GM23338 (cell line): ENCODE data around the gene CD70. TPM values are rescaled to one million over a fixed set of nuclear protein-coding genes. Genes with fewer than 3 reads are reported as not detected.
"Not testable (repeated sequence)": the region's sequence is repeated elsewhere in the genome, so short reads cannot be mapped to it uniquely, and the experiment has no call there.

Experiments used
- ATAC-seq: fragments of 200-7000 bp; cut with Tn5 transposase; 3 replicates; pipeline ENCODE4 v1.9.1; 2020
- DNase-seq: peaks from one replicate; pipeline ENCODE4 v3.0.0-alpha.2; 2015; ENCODE audit warnings: low spot score
- H2AFZ ChIP-seq: fragments of 200-600 bp; sonication (generic); 2 replicates; pipeline ENCODE4 v1.8.0; 2016; ENCODE audit warnings: antibody characterized with exemption, mild to moderate bottlenecking, moderate library complexity
- H3F3A ChIP-seq: fragments of 200-600 bp; sonication (generic); replicated peaks from 2 replicates; pipeline ENCODE4 v1.8.0; 2017; ENCODE audit warnings: antibody characterized with exemption, mixed run types, low read depth
- H3K27ac ChIP-seq: fragments of 200-600 bp; sonication (generic); 2 replicates; pipeline ENCODE4 v1.6.1; 2016; ENCODE audit warnings: low read depth
- H3K27me3 ChIP-seq: fragments of 200-600 bp; sonication (generic); 2 replicates; pipeline ENCODE4 v1.8.0; 2016; ENCODE audit warnings: mild to moderate bottlenecking, mixed run types, moderate library complexity; ENCODE audit not compliant: insufficient read depth
- H3K36me3 ChIP-seq: fragments of 200-600 bp; sonication (generic); 2 replicates; pipeline ENCODE4 v1.8.0; 2016; ENCODE audit warnings: mild to moderate bottlenecking; ENCODE audit not compliant: insufficient read depth
- H3K4me1 ChIP-seq: fragments of 200-600 bp; sonication (generic); 2 replicates; pipeline ENCODE4 v1.8.0; 2016; ENCODE audit warnings: mild to moderate bottlenecking, moderate library complexity; ENCODE audit not compliant: insufficient read depth
- H3K4me2 ChIP-seq: fragments of 200-600 bp; sonication (generic); 2 replicates; pipeline ENCODE4 v1.7.1; 2017; ENCODE audit warnings: mixed run types
- H3K4me3 ChIP-seq: fragments of 200-600 bp; sonication (generic); 2 replicates; pipeline ENCODE4 v1.6.1; 2016; ENCODE audit warnings: mixed run types
- H3K79me2 ChIP-seq: fragments of 200-600 bp; sonication (generic); replicated peaks from 2 replicates; pipeline ENCODE4 v1.8.0; 2017; ENCODE audit warnings: mild to moderate bottlenecking; ENCODE audit not compliant: insufficient read depth
- H3K9me2 ChIP-seq: fragments of 200-600 bp; sonication (generic); 2 replicates; pipeline ENCODE4 v1.8.0; 2017; ENCODE audit not compliant: insufficient read depth
- H4K20me1 ChIP-seq: fragments of 200-600 bp; sonication (generic); replicated peaks from 2 replicates; pipeline ENCODE4 v1.8.0; 2017; ENCODE audit warnings: mild to moderate bottlenecking; ENCODE audit not compliant: insufficient read depth
- H3K27ac Mint-ChIP-seq: 2 replicates; pipeline ENCODE4 v1.8.0; 2020; ENCODE audit warnings: inconsistent platforms, mild to moderate bottlenecking, moderate library complexity, mixed read lengths
- H3K27me3 Mint-ChIP-seq: 3 replicates; pipeline ENCODE4 v1.8.0; 2022; ENCODE audit warnings: low read depth, mild to moderate bottlenecking, moderate library complexity, mixed read lengths, inconsistent platforms; ENCODE audit not compliant: insufficient read depth, poor library complexity
- H3K36me3 Mint-ChIP-seq: 3 replicates; pipeline ENCODE4 v1.8.0; 2021; ENCODE audit warnings: low read depth, mild to moderate bottlenecking, inconsistent platforms, moderate library complexity, mixed read lengths
- H3K4me1 Mint-ChIP-seq: 3 replicates; pipeline ENCODE4 v1.8.0; 2020; ENCODE audit warnings: mild to moderate bottlenecking, inconsistent platforms, mixed read lengths
- H3K4me3 Mint-ChIP-seq: 3 replicates; pipeline ENCODE4 v1.8.0; 2021; ENCODE audit warnings: moderate library complexity, mild to moderate bottlenecking, inconsistent platforms, mixed read lengths
- H3K9me3 Mint-ChIP-seq: 3 replicates; pipeline ENCODE4 v1.8.0; 2020; ENCODE audit warnings: moderate library complexity, mild to moderate bottlenecking, inconsistent platforms, mixed read lengths
- EZH2phosphoT487 ChIP-seq: fragments of 200-600 bp; sonication (generic); IDR thresholded peaks from one replicate; pipeline ENCODE4 v1.8.1; 2018; ENCODE audit warnings: antibody characterized with exemption; ENCODE audit not compliant: unreplicated experiment
- JUNB ChIP-seq: IDR thresholded peaks from one replicate; pipeline ENCODE4 v1.6.1; 2016; ENCODE audit warnings: antibody characterized with exemption; ENCODE audit not compliant: unreplicated experiment
- NANOG ChIP-seq: IDR thresholded peaks from 2 replicates; pipeline ENCODE4 v1.6.1; 2016; ENCODE audit warnings: antibody characterized with exemption, borderline replicate concordance
- POLR2AphosphoS5 ChIP-seq: IDR thresholded peaks from 2 replicates; pipeline ENCODE4 v1.6.1; 2016; ENCODE audit warnings: antibody characterized with exemption, low read depth
- STAT1 ChIP-seq: IDR thresholded peaks from one replicate; pipeline ENCODE4 v1.6.1; 2016; ENCODE audit warnings: antibody characterized with exemption; ENCODE audit not compliant: unreplicated experiment
- ZNF114 ChIP-seq: fragments of 250-450 bp; sonication (Bioruptor Pico); IDR thresholded peaks from 2 replicates; pipeline ENCODE4 v1.5.0; 2020; ENCODE audit warnings: mild to moderate bottlenecking, moderate library complexity
- ZNF331 ChIP-seq: fragments of 250-450 bp; sonication (Bioruptor Pico); IDR thresholded peaks from 2 replicates; pipeline ENCODE4 v1.5.0; 2020; ENCODE audit warnings: low read depth, mild to moderate bottlenecking, moderate library complexity
- polyA plus RNA-seq: library from polyadenylated mRNA; unstranded; fragments of >200 nt; fragmentation: Nextera tagmentation; extraction: Ambion mirVana; gene quantifications from 2 replicates; pipeline ENCODE4 v1.2.1, GENCODE V29; 2016
- total RNA-seq: library from RNA; depleted of rRNA; stranded (reverse); fragments of >200 nt; shearing (Covaris generic); gene quantifications from 2 replicates; pipeline ENCODE4 v1.2.3, GENCODE V29; 2014
- TF ChIP-seq, protein P1 (sequence below), 2 experiments: fragments of 200-600 bp in 1 of 2; sonication (generic) in 1 of 2; conservative IDR thresholded peaks; 2 replicates each; pipeline versions ENCODE4 v1.5.1 to v1.6.1; 2016 to 2017; ENCODE audit warnings: antibody characterized with exemption in 2 of 2, low read depth in 2 of 2, mild to moderate bottlenecking in 2 of 2, moderate library complexity in 1 of 2
- TF ChIP-seq, protein P2 (sequence below): IDR thresholded peaks from 2 replicates; pipeline ENCODE4 v1.6.1; 2016; ENCODE audit warnings: antibody characterized with exemption

CD70 gene
- total and polyA plus RNA-seq, 2 experiments from 2014 or later = 2.0 to 7.3 TPM

DNA sequence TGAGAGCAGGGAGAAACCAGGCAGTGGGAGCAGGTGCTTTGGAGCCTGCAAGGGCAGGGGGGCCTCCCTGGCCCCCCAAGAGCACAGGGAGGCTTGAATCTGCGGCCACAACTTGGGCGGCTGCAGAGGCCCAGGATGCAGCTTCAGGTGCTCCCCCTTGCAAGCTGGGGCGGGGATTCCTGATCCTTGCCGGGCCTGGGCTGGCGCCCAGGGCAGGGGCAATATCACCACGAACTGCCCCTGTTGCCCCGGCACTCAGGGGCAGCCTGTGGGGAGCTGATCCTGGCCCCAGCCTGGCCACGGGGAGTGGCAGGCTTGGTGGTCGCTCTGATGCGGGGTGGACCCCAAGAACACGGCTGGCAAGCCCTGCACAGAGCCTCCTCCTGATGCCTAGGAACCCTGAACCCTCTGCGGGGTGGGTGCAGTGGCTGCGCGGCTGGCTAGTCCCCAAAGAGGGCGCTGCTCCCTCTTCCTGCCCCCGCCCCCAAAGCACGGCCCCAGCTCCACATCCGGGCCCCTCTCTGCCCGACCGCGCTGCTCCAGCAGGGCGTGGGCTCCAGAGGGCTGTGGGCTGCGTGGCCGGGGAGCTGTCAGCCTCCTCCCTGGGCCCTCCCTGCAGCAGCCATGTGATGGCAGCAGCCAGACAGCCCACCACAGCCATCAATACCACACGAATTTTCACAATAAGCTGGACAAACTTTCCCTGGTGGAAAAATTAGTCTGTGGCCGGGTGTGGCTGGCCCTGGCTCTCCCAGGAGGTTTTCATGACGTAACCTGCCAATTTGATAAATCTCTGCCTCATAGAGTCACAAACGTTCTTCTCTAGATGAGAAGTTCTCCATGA lies 39.1 kb downstream of the CD70 start:
- Histone ChIP-seq H3K36me3 (no peaks in the 10 kb centered on the region), H3K4me3 (peak overlapping the region; percentile 41), H3K4me2 (peak overlapping the region; percentile 75), H3F3A (no peaks in the 10 kb centered on the region), H3K27ac (no peak overlapping the region), H2AFZ (peak overlapping the region; percentile 92; the same call in 1 of the 2 replicates), H3K4me1 (peaks cover 11% of the 10 kb centered on the region), H3K79me2 (no peaks in the 10 kb centered on the region), H3K9me2 (no peaks in the 10 kb centered on the region; the same call in 1 of the 2 replicates), H3K27me3 (no peaks in the 10 kb centered on the region), H4K20me1 (no peaks in the 10 kb centered on the region)
- H3K4me1 Mint-ChIP-seq = no peaks in the 10 kb centered on the region
- H3K36me3 Mint-ChIP-seq = peaks cover 16% of the 10 kb centered on the region
- H3K27me3 Mint-ChIP-seq = peaks cover 6% of the 10 kb centered on the region
- no peak overlapping the region for H3K4me3 Mint-ChIP-seq
- DNase-seq = peak; percentile 92
- TF ChIP-seq, protein P1, sequence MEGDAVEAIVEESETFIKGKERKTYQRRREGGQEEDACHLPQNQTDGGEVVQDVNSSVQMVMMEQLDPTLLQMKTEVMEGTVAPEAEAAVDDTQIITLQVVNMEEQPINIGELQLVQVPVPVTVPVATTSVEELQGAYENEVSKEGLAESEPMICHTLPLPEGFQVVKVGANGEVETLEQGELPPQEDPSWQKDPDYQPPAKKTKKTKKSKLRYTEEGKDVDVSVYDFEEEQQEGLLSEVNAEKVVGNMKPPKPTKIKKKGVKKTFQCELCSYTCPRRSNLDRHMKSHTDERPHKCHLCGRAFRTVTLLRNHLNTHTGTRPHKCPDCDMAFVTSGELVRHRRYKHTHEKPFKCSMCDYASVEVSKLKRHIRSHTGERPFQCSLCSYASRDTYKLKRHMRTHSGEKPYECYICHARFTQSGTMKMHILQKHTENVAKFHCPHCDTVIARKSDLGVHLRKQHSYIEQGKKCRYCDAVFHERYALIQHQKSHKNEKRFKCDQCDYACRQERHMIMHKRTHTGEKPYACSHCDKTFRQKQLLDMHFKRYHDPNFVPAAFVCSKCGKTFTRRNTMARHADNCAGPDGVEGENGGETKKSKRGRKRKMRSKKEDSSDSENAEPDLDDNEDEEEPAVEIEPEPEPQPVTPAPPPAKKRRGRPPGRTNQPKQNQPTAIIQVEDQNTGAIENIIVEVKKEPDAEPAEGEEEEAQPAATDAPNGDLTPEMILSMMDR (conservative IDR thresholded peaks at IDR 0.05; ENCODE audit: low read depth in 2 of 2) = peak; percentile 59 to 71
- peak; percentile 47; the same call in 1 of the 2 replicates for TF ChIP-seq POLR2AphosphoS5
- TF ChIP-seq, protein P2, sequence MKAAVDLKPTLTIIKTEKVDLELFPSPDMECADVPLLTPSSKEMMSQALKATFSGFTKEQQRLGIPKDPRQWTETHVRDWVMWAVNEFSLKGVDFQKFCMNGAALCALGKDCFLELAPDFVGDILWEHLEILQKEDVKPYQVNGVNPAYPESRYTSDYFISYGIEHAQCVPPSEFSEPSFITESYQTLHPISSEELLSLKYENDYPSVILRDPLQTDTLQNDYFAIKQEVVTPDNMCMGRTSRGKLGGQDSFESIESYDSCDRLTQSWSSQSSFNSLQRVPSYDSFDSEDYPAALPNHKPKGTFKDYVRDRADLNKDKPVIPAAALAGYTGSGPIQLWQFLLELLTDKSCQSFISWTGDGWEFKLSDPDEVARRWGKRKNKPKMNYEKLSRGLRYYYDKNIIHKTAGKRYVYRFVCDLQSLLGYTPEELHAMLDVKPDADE = no peak
- H3K27ac Mint-ChIP-seq = no peak overlapping the region
- peaks cover 50% of the 10 kb centered on the region for H3K9me3 Mint-ChIP-seq
- peak; percentile 98 for ATAC-seq

DNA sequence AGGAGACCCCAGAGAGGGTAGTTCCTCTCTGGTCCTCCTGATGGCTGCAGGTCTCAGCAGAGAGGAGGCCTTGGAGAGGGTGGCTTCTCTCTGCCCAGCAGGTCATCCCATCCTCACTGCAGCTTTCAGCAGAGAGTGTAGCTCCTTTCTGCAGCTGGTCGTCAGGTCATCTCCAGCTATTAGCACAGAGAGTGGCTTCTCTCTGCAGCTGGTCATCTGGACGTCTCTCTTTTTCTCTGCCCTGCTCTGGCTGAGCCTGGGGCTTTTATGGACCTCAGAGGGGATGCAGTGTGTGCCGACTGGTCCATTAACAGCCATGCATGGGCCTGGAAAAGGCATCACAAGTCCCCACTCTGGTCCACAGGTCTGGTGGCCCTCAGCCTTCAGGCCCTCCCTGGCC lies 39.9 kb downstream of the CD70 start:
- Mint-ChIP-seq H3K4me3 (no peak overlapping the region), H3K4me1 (no peaks in the 10 kb centered on the region), H3K36me3 (peaks cover 22% of the 10 kb centered on the region), H3K9me3 (peaks cover 58% of the 10 kb centered on the region), H3K27me3 (peaks cover 6% of the 10 kb centered on the region), H3K27ac (no peak overlapping the region)
- Histone ChIP-seq H3K79me2 (no peaks in the 10 kb centered on the region), H4K20me1 (no peaks in the 10 kb centered on the region), H3K4me1 (peaks cover 11% of the 10 kb centered on the region), H3K9me2 (no peaks in the 10 kb centered on the region; the same call in 1 of the 2 replicates), H3K27ac (no peak overlapping the region), H3F3A (no peaks in the 10 kb centered on the region), H3K4me2 (no peak overlapping the region), H2AFZ (peak overlapping the region; percentile 72; the same call in 1 of the 2 replicates), H3K36me3 (no peaks in the 10 kb centered on the region), H3K27me3 (no peaks in the 10 kb centered on the region), H3K4me3 (no peak overlapping the region)
- ATAC-seq (no peak), DNase-seq (no peak)
- TF ChIP-seq ZNF331 (CRISPR knock-in tag) (no peak), EZH2phosphoT487 (no peak), POLR2AphosphoS5 (no peak), JUNB (no peak), ZNF114 (CRISPR knock-in tag) (no peak), NANOG (no peak), STAT1 (no peak)
- TF ChIP-seq, protein P1 (conservative IDR thresholded peaks at IDR 0.05; ENCODE audit: low read depth in 2 of 2) = no peak

DNA sequence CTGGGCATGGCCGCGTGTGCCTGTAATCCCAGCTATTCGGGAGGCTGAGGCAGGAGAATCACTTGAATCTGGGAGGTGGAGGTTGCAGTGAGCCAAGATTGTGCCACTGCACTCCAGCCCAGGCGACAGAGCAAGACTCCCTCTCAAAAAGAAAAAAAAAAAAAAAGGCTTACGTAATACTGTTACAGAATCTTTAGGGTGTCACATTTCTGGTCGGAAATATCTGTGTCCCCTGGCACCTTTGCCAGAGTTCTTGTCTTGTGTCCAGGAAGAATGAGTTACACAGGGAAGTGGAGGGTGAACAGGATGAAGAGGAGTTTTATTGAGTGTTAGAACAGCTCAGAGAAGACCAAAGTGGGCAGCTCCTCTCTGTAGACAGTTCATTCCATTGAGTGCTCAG lies 40.3 kb downstream of the CD70 start:
- not testable (repeated sequence) for H3K4me3 Mint-ChIP-seq, H3K4me3 ChIP-seq, ATAC-seq, H3K27me3 Mint-ChIP-seq, H3F3A ChIP-seq, H3K9me2 ChIP-seq, H3K27ac Mint-ChIP-seq, H3K79me2 ChIP-seq, H3K27me3 ChIP-seq, H3K4me2 ChIP-seq, H3K27ac ChIP-seq, H3K4me1 Mint-ChIP-seq, H2AFZ ChIP-seq, DNase-seq, H4K20me1 ChIP-seq, H3K36me3 ChIP-seq
- H3K36me3 Mint-ChIP-seq = peaks cover 24% of the 10 kb centered on the region
- H3K9me3 Mint-ChIP-seq = peaks cover 62% of the 10 kb centered on the region
- H3K4me1 ChIP-seq = peaks cover 11% of the 10 kb centered on the region
